HEK293 (cell line): ENCODE data around the gene GSN.

Experiments used
- CTCF ChIA-PET: fragments of 350-600 bp; formaldehyde crosslinking; extraction: SDS; loops from one replicate; lab custom pipeline; 2021; ENCODE audit warnings: antibody characterized with exemption; lab: Yijun Ruan, JAX
- POLR2A ChIA-PET: fragments of 300-600 bp; formaldehyde crosslinking; extraction: SDS; loops from one replicate; lab custom pipeline; 2020; ENCODE audit warnings: antibody characterized with exemption, inconsistent platforms; lab: Yijun Ruan, JAX
- H3K27ac ChIP-seq: fragments of 200-500 bp; sonication (Bioruptor generic); 2 replicates; pipeline ENCODE4 v1.5.1; 2014; ENCODE audit warnings: low read depth, low read length, control low read depth, inconsistent platforms; ENCODE audit errors: extremely low read depth
- H3K36me3 ChIP-seq, 2 experiments: fragments of 200-500 bp in 1 of 2; sonication (Bioruptor generic) in 1 of 2; 1 replicate in 1 of 2; 2 replicates in 1 of 2; pipeline ENCODE4 v1.5.1; 2014 to 2017; ENCODE audit warnings: inconsistent platforms in 2 of 2, low read length in 2 of 2; ENCODE audit not compliant: control insufficient read depth in 2 of 2, insufficient read depth in 1 of 2
- H3K4me1 ChIP-seq: fragments of 200-500 bp; sonication (Bioruptor generic); 2 replicates; pipeline ENCODE4 v1.5.1; 2014; ENCODE audit warnings: mild to moderate bottlenecking, low read length, inconsistent platforms; ENCODE audit not compliant: control insufficient read depth, insufficient read depth
- H3K4me3 ChIP-seq: 2 replicates; pipeline ENCODE4 v1.5.1; 2011; ENCODE audit warnings: low read depth, mild to moderate bottlenecking, control low read depth, low read length, moderate library complexity
- H3K9me3 ChIP-seq: fragments of 200-500 bp; sonication (Bioruptor generic); 2 replicates; pipeline ENCODE4 v1.5.1; 2014; ENCODE audit warnings: low read depth, low read length, inconsistent platforms; ENCODE audit not compliant: control insufficient read depth, insufficient read depth
- BCL11A ChIP-seq: fragments of 450-650 bp; formaldehyde crosslinking; IDR thresholded peaks from 2 replicates; pipeline ENCODE4 v1.5.1; 2016; ENCODE audit warnings: low read depth, missing biosample characterization, missing genetic modification characterization
- EGR2 ChIP-seq: fragments of 450-650 bp; formaldehyde crosslinking; IDR thresholded peaks from 2 replicates; pipeline ENCODE4 v1.5.1; 2016; ENCODE audit warnings: low read depth, missing biosample characterization, missing genetic modification characterization
- GLIS2 ChIP-seq: fragments of 450-650 bp; formaldehyde crosslinking; IDR thresholded peaks from 2 replicates; pipeline ENCODE4 v1.5.1; 2016; ENCODE audit warnings: missing biosample characterization, missing genetic modification characterization
- KLF16 ChIP-seq: fragments of 450-650 bp; formaldehyde crosslinking; IDR thresholded peaks from 2 replicates; pipeline ENCODE4 v1.5.1; 2017; ENCODE audit warnings: missing biosample characterization, missing genetic modification characterization
- YY2 ChIP-seq: fragments of 450-650 bp; formaldehyde crosslinking; IDR thresholded peaks from 2 replicates; pipeline ENCODE4 v1.5.1; 2016; ENCODE audit warnings: missing biosample characterization, missing genetic modification characterization
- ZBTB21 ChIP-seq: fragments of 450-650 bp; formaldehyde crosslinking; IDR thresholded peaks from 2 replicates; pipeline ENCODE4 v1.5.1; 2017; ENCODE audit warnings: missing biosample characterization, missing genetic modification characterization
- ZNF10 ChIP-seq: fragments of 450-650 bp; formaldehyde crosslinking; IDR thresholded peaks from 2 replicates; pipeline ENCODE4 v1.5.1; 2017; ENCODE audit warnings: missing biosample characterization, missing genetic modification characterization
- ZNF121 ChIP-seq: fragments of 450-650 bp; formaldehyde crosslinking; IDR thresholded peaks from 2 replicates; pipeline ENCODE4 v1.5.1; 2016; ENCODE audit warnings: missing biosample characterization, missing genetic modification characterization
- ZNF23 ChIP-seq: fragments of 450-650 bp; formaldehyde crosslinking; IDR thresholded peaks from 2 replicates; pipeline ENCODE4 v1.5.1; 2016; ENCODE audit warnings: missing biosample characterization, missing genetic modification characterization, borderline replicate concordance
- ZNF239 ChIP-seq: fragments of 450-650 bp; formaldehyde crosslinking; IDR thresholded peaks from 2 replicates; pipeline ENCODE4 v1.5.1; 2016; ENCODE audit warnings: missing biosample characterization, missing genetic modification characterization
- ZNF473 ChIP-seq: fragments of 450-650 bp; formaldehyde crosslinking; IDR thresholded peaks from 2 replicates; pipeline ENCODE4 v1.5.1; 2017; ENCODE audit warnings: missing biosample characterization, missing genetic modification characterization
- ZNF530 ChIP-seq: fragments of 450-650 bp; formaldehyde crosslinking; IDR thresholded peaks from 2 replicates; pipeline ENCODE4 v1.5.1; 2016; ENCODE audit warnings: low read depth, missing biosample characterization, missing genetic modification characterization
- ZNF549 ChIP-seq: fragments of 450-650 bp; IDR thresholded peaks from 2 replicates; pipeline ENCODE4 v1.5.1; 2018; ENCODE audit warnings: missing biosample characterization, missing genetic modification characterization, mild to moderate bottlenecking, inconsistent platforms, moderate library complexity
- ZNF623 ChIP-seq: fragments of 450-650 bp; formaldehyde crosslinking; IDR thresholded peaks from 2 replicates; pipeline ENCODE4 v1.5.1; 2016; ENCODE audit warnings: missing biosample characterization, missing genetic modification characterization
- ZNF664 ChIP-seq: fragments of 450-650 bp; formaldehyde crosslinking; IDR thresholded peaks from 2 replicates; pipeline ENCODE4 v1.5.1; 2016; ENCODE audit warnings: missing biosample characterization, missing genetic modification characterization
- ZNF76 ChIP-seq: fragments of 450-650 bp; formaldehyde crosslinking; IDR thresholded peaks from 2 replicates; pipeline ENCODE4; 2016; ENCODE audit warnings: low read depth, missing biosample characterization, missing genetic modification characterization, borderline replicate concordance
- ZNF843 ChIP-seq: fragments of 450-650 bp; formaldehyde crosslinking; IDR thresholded peaks from 2 replicates; pipeline ENCODE4 v1.5.1; 2016; ENCODE audit warnings: missing biosample characterization, missing genetic modification characterization
- ZSCAN16 ChIP-seq: fragments of 450-650 bp; formaldehyde crosslinking; IDR thresholded peaks from 2 replicates; pipeline ENCODE4 v1.5.1; 2016; ENCODE audit warnings: missing biosample characterization, missing genetic modification characterization
- ZSCAN30 ChIP-seq: fragments of 450-650 bp; IDR thresholded peaks from 2 replicates; pipeline ENCODE4 v1.5.1; 2018; ENCODE audit warnings: missing biosample characterization, mild to moderate bottlenecking, missing genetic modification characterization, moderate library complexity
- TF ChIP-seq, protein P1 (sequence below): fragments of 450-650 bp; formaldehyde crosslinking; IDR thresholded peaks from 2 replicates; pipeline ENCODE4 v1.5.1; 2016; ENCODE audit warnings: missing biosample characterization, missing genetic modification characterization
- TF ChIP-seq, protein P2 (sequence below): fragments of 450-650 bp; formaldehyde crosslinking; IDR thresholded peaks from 2 replicates; pipeline ENCODE4 v1.5.1; 2017; ENCODE audit warnings: missing biosample characterization, missing genetic modification characterization
- TF ChIP-seq, protein P3 (sequence below): fragments of 450-650 bp; formaldehyde crosslinking; IDR thresholded peaks from 2 replicates; pipeline ENCODE4 v1.5.1; 2016; ENCODE audit warnings: missing biosample characterization, missing genetic modification characterization, low read depth
- TF ChIP-seq, protein P4 (sequence below): fragments of 450-650 bp; formaldehyde crosslinking; IDR thresholded peaks from 2 replicates; pipeline ENCODE4 v1.5.1; 2016; ENCODE audit warnings: missing biosample characterization, missing genetic modification characterization
- TF ChIP-seq, protein P5 (sequence below): fragments of 450-650 bp; formaldehyde crosslinking; IDR thresholded peaks from 2 replicates; pipeline ENCODE4 v1.5.1; 2016; ENCODE audit warnings: missing biosample characterization, missing genetic modification characterization
- TF ChIP-seq, protein P6 (sequence below): fragments of 450-650 bp; formaldehyde crosslinking; IDR thresholded peaks from 2 replicates; pipeline ENCODE4 v1.5.1; 2016; ENCODE audit warnings: missing biosample characterization, missing genetic modification characterization, borderline replicate concordance

The GSN gene

DNA sequence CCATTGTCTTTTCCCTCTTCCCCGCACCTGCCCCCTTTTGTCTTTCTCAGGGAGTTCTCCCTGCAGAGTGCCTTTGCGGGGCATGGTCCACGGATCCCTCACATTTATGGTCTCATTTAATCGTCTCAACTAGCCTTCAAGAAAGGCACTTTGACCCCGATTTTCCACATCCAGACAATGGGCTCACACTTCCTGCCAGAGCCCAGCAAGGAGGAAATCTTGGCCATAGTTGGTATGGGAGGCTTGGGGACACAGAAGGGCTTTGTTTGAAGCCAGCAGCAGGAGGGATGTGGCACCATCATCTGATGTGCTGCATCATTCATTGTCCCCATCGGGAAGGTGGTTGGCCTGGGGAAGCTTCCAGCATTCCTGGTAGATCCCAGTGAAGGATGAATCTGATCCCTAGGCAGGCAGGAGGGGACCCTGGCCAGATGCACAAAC is 24.9 kb downstream of the GSN start:
- ChIA-PET CTCF (interaction anchor here (0.6 to 1.6 kb wide), 2 partner anchors 14 to 20 kb away, joined by 3 read pairs; no protein-coding TSS in a partner anchor), POLR2A (interaction anchor here (0.8 kb wide), 1 partner anchor 92 kb away, joined by 5 read pairs; no protein-coding TSS in a partner anchor)
- no peak overlapping the region for H3K4me3 ChIP-seq

DNA sequence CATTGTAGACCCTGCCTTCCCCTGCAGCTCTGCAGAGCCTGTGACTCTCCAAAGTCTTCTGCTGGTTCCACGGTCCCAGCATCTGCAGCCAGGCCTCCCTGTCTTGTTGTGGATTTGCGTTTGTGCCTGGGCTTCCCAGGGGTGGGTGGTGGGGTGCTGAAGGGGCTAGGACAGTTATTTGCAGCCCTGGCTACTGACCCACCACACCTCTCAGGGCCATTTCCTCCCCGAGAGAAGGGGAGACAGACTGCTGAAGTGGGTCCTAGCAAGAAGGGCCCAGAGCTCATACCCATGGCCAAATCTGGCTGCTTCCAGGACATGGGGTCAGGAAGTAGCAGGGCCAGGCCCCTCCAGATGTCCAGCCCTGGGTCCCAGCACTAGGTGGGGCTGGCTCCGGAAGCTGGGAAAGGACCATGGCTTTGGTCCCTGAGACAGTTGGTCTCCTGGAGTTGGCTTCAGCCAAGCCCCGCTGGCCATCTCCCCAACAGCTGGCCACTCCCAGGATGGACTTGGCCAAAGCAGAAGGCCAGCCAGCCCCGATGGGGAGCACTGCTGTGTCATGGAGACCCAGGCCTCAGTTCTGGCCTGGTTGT is 26.3 kb downstream of the GSN start:
- H3K4me1 ChIP-seq = peaks cover 2% of the 10 kb centered on the region; the same call in 1 of the 2 replicates
- POLR2A ChIA-PET = no interaction called here
- H3K36me3 ChIP-seq = no peaks in the 10 kb centered on the region
- no peaks in the 10 kb centered on the region for H3K9me3 ChIP-seq
- no peak overlapping the region for H3K4me3 ChIP-seq
- CTCF ChIA-PET = interaction anchor here (1.0 to 1.3 kb wide), 2 partner anchors 16 to 25 kb away, joined by 4 to 5 read pairs; no protein-coding TSS in a partner anchor
- no peak overlapping the region for H3K27ac ChIP-seq
- TF ChIP-seq BCL11A (tag by site-specific recombination) = no peak
- no peak for TF ChIP-seq ZNF239 (tag by site-specific recombination)
- TF ChIP-seq, protein P1, sequence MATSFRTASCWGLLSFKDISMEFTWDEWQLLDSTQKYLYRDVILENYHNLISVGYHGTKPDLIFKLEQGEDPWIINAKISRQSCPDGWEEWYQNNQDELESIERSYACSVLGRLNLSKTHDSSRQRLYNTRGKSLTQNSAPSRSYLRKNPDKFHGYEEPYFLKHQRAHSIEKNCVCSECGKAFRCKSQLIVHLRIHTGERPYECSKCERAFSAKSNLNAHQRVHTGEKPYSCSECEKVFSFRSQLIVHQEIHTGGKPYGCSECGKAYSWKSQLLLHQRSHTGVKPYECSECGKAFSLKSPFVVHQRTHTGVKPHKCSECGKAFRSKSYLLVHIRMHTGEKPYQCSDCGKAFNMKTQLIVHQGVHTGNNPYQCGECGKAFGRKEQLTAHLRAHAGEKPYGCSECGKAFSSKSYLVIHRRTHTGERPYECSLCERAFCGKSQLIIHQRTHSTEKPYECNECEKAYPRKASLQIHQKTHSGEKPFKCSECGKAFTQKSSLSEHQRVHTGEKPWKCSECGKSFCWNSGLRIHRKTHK (tag by site-specific recombination) = no peak
- TF ChIP-seq, protein P2, sequence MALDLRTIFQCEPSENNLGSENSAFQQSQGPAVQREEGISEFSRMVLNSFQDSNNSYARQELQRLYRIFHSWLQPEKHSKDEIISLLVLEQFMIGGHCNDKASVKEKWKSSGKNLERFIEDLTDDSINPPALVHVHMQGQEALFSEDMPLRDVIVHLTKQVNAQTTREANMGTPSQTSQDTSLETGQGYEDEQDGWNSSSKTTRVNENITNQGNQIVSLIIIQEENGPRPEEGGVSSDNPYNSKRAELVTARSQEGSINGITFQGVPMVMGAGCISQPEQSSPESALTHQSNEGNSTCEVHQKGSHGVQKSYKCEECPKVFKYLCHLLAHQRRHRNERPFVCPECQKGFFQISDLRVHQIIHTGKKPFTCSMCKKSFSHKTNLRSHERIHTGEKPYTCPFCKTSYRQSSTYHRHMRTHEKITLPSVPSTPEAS (tag by site-specific recombination) = no peak
- TF ChIP-seq ZNF23 (tag by site-specific recombination) = no peak
- no peak for TF ChIP-seq GLIS2 (tag by site-specific recombination)
- TF ChIP-seq, protein P3, sequence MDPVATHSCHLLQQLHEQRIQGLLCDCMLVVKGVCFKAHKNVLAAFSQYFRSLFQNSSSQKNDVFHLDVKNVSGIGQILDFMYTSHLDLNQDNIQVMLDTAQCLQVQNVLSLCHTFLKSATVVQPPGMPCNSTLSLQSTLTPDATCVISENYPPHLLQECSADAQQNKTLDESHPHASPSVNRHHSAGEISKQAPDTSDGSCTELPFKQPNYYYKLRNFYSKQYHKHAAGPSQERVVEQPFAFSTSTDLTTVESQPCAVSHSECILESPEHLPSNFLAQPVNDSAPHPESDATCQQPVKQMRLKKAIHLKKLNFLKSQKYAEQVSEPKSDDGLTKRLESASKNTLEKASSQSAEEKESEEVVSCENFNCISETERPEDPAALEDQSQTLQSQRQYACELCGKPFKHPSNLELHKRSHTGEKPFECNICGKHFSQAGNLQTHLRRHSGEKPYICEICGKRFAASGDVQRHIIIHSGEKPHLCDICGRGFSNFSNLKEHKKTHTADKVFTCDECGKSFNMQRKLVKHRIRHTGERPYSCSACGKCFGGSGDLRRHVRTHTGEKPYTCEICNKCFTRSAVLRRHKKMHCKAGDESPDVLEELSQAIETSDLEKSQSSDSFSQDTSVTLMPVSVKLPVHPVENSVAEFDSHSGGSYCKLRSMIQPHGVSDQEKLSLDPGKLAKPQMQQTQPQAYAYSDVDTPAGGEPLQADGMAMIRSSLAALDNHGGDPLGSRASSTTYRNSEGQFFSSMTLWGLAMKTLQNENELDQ (tag by site-specific recombination) = no peak
- no peak for TF ChIP-seq ZNF530 (tag by site-specific recombination)
- TF ChIP-seq ZNF549 = no peak
- TF ChIP-seq, protein P4, sequence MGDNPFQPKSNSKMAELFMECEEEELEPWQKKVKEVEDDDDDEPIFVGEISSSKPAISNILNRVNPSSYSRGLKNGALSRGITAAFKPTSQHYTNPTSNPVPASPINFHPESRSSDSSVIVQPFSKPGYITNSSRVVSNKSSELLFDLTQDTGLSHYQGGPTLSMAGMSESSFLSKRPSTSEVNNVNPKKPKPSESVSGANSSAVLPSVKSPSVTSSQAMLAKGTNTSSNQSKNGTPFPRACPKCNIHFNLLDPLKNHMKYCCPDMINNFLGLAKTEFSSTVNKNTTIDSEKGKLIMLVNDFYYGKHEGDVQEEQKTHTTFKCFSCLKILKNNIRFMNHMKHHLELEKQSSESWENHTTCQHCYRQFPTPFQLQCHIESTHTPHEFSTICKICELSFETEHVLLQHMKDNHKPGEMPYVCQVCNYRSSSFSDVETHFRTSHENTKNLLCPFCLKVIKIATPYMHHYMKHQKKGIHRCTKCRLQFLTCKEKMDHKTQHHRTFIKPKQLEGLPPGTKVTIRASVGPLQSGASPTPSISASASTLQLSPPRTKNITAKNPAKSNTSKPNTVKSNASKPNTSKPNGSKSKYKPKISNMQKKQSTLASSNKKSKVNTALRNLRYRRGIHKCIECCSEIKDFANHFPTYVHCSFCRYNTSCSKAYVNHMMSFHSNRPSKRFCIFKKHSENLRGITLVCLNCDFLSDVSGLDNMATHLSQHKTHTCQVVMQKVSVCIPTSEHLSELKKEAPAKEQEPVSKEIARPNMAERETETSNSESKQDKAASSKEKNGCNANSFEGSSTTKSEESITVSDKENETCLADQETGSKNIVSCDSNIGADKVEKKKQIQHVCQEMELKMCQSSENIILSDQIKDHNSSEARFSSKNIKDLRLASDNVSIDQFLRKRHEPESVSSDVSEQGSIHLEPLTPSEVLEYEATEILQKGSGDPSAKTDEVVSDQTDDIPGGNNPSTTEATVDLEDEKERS (tag by site-specific recombination) = no peak
- TF ChIP-seq ZNF10 = no peak
- TF ChIP-seq ZNF623 = no peak

More for the DNA sequence above, 24.9 kb downstream of the GSN start:
- Histone ChIP-seq H3K4me1 (peaks cover 2% of the 10 kb centered on the region; the same call in 1 of the 2 replicates), H3K9me3 (no peaks in the 10 kb centered on the region), H3K36me3 (no peaks in the 10 kb centered on the region), H3K27ac (no peak overlapping the region)
- TF ChIP-seq ZNF843 (tag by site-specific recombination) (no peak), ZSCAN30 (tag by site-specific recombination) (no peak), KLF16 (tag by site-specific recombination) (no peak), EGR2 (no peak), ZNF664 (no peak), ZSCAN16 (tag by site-specific recombination) (no peak), ZNF121 (tag by site-specific recombination) (no peak), ZNF76 (tag by site-specific recombination) (no peak), ZBTB21 (tag by site-specific recombination) (no peak), YY2 (tag by site-specific recombination) (no peak), ZNF473 (tag by site-specific recombination) (no peak)
- TF ChIP-seq, protein P5, sequence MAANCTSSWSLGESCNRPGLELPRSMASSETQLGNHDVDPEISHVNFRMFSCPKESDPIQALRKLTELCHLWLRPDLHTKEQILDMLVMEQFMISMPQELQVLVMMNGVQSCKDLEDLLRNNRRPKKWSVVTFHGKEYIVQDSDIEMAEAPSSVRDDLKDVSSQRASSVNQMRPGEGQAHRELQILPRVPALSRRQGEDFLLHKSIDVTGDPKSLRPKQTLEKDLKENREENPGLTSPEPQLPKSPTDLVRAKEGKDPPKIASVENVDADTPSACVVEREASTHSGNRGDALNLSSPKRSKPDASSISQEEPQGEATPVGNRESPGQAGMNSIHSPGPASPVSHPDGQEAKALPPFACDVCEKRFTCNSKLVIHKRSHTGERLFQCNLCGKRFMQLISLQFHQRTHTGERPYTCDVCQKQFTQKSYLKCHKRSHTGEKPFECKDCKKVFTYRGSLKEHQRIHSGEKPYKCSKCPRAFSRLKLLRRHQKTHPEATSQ (tag by site-specific recombination) = no peak
- TF ChIP-seq, protein P1 (tag by site-specific recombination) = no peak
- TF ChIP-seq, protein P6, sequence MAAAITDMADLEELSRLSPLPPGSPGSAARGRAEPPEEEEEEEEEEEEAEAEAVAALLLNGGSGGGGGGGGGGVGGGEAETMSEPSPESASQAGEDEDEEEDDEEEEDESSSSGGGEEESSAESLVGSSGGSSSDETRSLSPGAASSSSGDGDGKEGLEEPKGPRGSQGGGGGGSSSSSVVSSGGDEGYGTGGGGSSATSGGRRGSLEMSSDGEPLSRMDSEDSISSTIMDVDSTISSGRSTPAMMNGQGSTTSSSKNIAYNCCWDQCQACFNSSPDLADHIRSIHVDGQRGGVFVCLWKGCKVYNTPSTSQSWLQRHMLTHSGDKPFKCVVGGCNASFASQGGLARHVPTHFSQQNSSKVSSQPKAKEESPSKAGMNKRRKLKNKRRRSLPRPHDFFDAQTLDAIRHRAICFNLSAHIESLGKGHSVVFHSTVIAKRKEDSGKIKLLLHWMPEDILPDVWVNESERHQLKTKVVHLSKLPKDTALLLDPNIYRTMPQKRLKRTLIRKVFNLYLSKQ (tag by site-specific recombination) = no peak
